Endodermal cell (in vitro differentiated cells): ENCODE data around the gene CORO1A. TPM values are rescaled to one million over a fixed set of nuclear protein-coding genes. Genes with fewer than 3 reads are reported as not detected.
"Not testable (repeated sequence)": the region's sequence is repeated elsewhere in the genome, so short reads cannot be mapped to it uniquely, and the experiment has no call there.

ENCODE experiments used
- DNase-seq: peaks from one replicate; pipeline ENCODE4 v3.0.0-alpha.2; 2017
- H3K27ac ChIP-seq: 2 replicates; pipeline ENCODE4 v1.5.1; 2013; ENCODE audit warnings: mild to moderate bottlenecking, low read depth, low read length, moderate library complexity
- H3K27me3 ChIP-seq: 2 replicates; pipeline ENCODE4 v1.6.1; 2013; ENCODE audit warnings: mild to moderate bottlenecking, low read length, moderate library complexity; ENCODE audit not compliant: insufficient read depth, control insufficient read depth, poor library complexity, severe bottlenecking
- H3K36me3 ChIP-seq: 2 replicates; pipeline ENCODE4 v1.7.0; 2013; ENCODE audit warnings: mild to moderate bottlenecking, low read length, moderate library complexity; ENCODE audit not compliant: control insufficient read depth, insufficient read depth
- H3K4me1 ChIP-seq: one replicate; pipeline ENCODE4 v1.7.0; 2013; ENCODE audit warnings: low read length; ENCODE audit not compliant: control insufficient read depth, insufficient read depth
- H3K4me3 ChIP-seq: 2 replicates; pipeline ENCODE4 v1.5.1; 2013; ENCODE audit warnings: mild to moderate bottlenecking, low read length, moderate library complexity
- H3K9ac ChIP-seq: 2 replicates; pipeline ENCODE4 v1.6.1; 2013; ENCODE audit warnings: mild to moderate bottlenecking, low read length, moderate library complexity; ENCODE audit not compliant: poor library complexity, severe bottlenecking; ENCODE audit errors: extremely low read depth
- H3K9me3 ChIP-seq: 2 replicates; pipeline ENCODE4 v1.6.1; 2013; ENCODE audit warnings: mild to moderate bottlenecking, low read length, moderate library complexity; ENCODE audit not compliant: control insufficient read depth
- H3K27ac Mint-ChIP-seq: 2 replicates; pipeline ENCODE4 v1.8.0; 2020; ENCODE audit warnings: mixed read lengths
- H3K27me3 Mint-ChIP-seq: 2 replicates; pipeline ENCODE4 v1.8.0; 2021; ENCODE audit warnings: mild to moderate bottlenecking, mixed read lengths; ENCODE audit not compliant: insufficient read depth
- H3K36me3 Mint-ChIP-seq: 2 replicates; pipeline ENCODE4 v1.8.0; 2020; ENCODE audit warnings: low read depth, mixed read lengths
- H3K4me1 Mint-ChIP-seq: 2 replicates; pipeline ENCODE4 v1.8.0; 2020; ENCODE audit warnings: mixed read lengths
- H3K4me3 Mint-ChIP-seq: 2 replicates; pipeline ENCODE4 v1.8.0; 2020; ENCODE audit warnings: mild to moderate bottlenecking, moderate library complexity, mixed read lengths
- H3K9me3 Mint-ChIP-seq: 2 replicates; pipeline ENCODE4 v1.8.0; 2020; ENCODE audit warnings: mild to moderate bottlenecking, mixed read lengths
- WGBS, 2 experiments: methylation state at CpG; one replicate each; pipeline versions ENCODE4 v1.1.5 to v1.1.7; 2013; ENCODE audit warnings: missing lambda C conversion rate in 2 of 2, mixed read lengths in 1 of 2; ENCODE audit not compliant: insufficient coverage in 1 of 2, insufficient read length in 1 of 2; 5-methylcytosine and 5-hydroxymethylcytosine counted together
- total RNA-seq, 2 donors: library from RNA; stranded (reverse); fragmentation: NEBNext Ultra II Directional in 1 of 2; extraction: Animal tissue kit (Norgen Biotek cat#: 25700) in 1 of 2; gene quantifications; 2 replicates in 1 of 2; 3 replicates in 1 of 2; pipeline ENCODE4 v1.2.1, GENCODE V29; 2021
- TF ChIP-seq, protein P1 (sequence below): fragments of 200-600 bp; sonication (generic); conservative IDR thresholded peaks from 2 replicates; pipeline ENCODE4 v1.5.0; 2021; ENCODE audit warnings: antibody characterized with exemption, mild to moderate bottlenecking

Gene CORO1A
- total RNA-seq, 2 donors from 2014 or later: 0.93 to 2.1 TPM

DNA sequence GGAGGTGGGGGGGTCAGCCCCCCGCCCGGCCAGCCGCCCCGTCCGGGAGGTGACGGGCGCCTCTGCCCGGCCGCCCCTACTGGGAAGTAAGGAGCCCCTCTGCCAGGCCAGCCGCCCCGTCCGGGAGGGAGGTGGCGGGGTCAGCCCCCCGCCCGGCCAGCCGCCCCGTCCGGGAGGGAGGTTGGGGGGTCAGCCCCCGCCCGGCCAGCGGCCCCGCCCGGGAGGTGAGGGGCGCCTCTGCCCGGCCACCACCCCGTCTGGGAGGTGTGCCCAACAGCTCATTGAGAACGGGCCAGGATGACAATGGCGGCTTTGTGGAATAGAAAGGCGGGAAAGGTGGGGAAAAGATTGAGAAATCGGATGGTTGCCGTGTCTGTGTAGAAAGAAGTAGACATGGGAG is 13.3 kb upstream of the CORO1A start:
- not testable (repeated sequence) for H3K36me3 ChIP-seq, H3K9me3 ChIP-seq, H3K9ac ChIP-seq, H3K27ac Mint-ChIP-seq, H3K27me3 ChIP-seq, H3K27ac ChIP-seq, H3K36me3 Mint-ChIP-seq, H3K4me1 ChIP-seq, DNase-seq, H3K4me1 Mint-ChIP-seq, H3K4me3 ChIP-seq, H3K4me3 Mint-ChIP-seq
- H3K27me3 Mint-ChIP-seq: peaks cover 12% of the 10 kb centered on the region
- WGBS, 2 experiments: 92% methylated on average over 5 of the region's 31 CpGs; no CpG with 5 or more reads in 1 of the 2 experiments
- H3K9me3 Mint-ChIP-seq: peaks cover 14% of the 10 kb centered on the region

DNA sequence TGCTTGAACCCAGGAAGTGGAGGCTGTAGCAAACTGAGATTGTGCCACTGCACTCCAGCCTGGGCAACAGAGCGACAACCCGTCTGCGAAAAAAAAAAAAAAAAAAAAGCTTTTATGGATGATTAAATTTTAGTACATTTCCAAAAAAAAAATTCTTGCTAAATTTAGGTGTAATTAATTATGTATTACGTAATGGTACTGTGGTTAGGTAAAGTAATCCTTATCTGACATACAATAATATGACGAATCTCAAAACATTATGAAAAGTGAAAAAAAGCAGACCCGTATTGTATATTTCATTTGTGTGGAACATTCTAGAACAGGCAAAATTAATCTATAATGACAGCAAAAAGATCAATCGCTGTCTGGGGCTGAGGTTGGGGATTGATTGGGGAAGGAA is 10.3 kb upstream of the CORO1A start:
- H3K9ac ChIP-seq: no peak overlapping the region
- H3K36me3 Mint-ChIP-seq: peaks cover 3% of the 10 kb centered on the region
- peaks cover 7% of the 10 kb centered on the region for H3K9me3 Mint-ChIP-seq
- no peaks in the 10 kb centered on the region for H3K36me3 ChIP-seq
- no peaks in the 10 kb centered on the region for H3K4me1 ChIP-seq
- no peak overlapping the region for H3K27ac Mint-ChIP-seq
- no peak overlapping the region for H3K27ac ChIP-seq
- DNase-seq: no peak
- no peaks in the 10 kb centered on the region for H3K27me3 ChIP-seq
- H3K9me3 ChIP-seq: no peaks in the 10 kb centered on the region
- TF ChIP-seq, protein P1, sequence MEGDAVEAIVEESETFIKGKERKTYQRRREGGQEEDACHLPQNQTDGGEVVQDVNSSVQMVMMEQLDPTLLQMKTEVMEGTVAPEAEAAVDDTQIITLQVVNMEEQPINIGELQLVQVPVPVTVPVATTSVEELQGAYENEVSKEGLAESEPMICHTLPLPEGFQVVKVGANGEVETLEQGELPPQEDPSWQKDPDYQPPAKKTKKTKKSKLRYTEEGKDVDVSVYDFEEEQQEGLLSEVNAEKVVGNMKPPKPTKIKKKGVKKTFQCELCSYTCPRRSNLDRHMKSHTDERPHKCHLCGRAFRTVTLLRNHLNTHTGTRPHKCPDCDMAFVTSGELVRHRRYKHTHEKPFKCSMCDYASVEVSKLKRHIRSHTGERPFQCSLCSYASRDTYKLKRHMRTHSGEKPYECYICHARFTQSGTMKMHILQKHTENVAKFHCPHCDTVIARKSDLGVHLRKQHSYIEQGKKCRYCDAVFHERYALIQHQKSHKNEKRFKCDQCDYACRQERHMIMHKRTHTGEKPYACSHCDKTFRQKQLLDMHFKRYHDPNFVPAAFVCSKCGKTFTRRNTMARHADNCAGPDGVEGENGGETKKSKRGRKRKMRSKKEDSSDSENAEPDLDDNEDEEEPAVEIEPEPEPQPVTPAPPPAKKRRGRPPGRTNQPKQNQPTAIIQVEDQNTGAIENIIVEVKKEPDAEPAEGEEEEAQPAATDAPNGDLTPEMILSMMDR: no peak
- H3K4me3 Mint-ChIP-seq: no peak overlapping the region
- H3K4me3 ChIP-seq: no peak overlapping the region
- WGBS, 2 experiments: 100% methylated on average over 2 to 3 of the region's 7 CpGs
- no peaks in the 10 kb centered on the region for H3K4me1 Mint-ChIP-seq
- H3K27me3 Mint-ChIP-seq: peaks cover 2% of the 10 kb centered on the region

DNA sequence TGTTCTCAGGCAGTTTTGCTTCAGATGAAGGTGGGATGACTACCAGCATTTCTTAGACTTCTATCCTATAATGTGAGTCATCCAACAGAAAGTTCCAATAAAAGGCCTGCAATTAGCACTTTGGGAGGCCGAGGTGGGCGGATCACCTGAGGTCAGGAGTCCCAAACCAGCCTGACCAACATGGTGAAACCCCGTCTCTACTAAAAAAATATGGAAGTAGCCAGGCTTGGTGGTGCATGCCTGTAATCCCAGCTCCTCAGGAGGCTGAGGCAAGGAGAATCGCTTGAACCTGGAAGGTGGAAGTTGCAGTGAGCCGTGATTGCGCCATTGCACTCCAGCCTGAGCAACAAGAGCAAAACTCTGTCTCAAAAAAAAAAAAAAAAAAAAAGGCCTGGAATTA is 6.5 kb upstream of the CORO1A start:
- H3K4me3 Mint-ChIP-seq, H3K4me1 Mint-ChIP-seq, DNase-seq, H3K27ac ChIP-seq, H3K9me3 Mint-ChIP-seq, H3K27ac Mint-ChIP-seq, H3K4me3 ChIP-seq, H3K27me3 ChIP-seq, H3K9me3 ChIP-seq, H3K36me3 Mint-ChIP-seq, H3K9ac ChIP-seq, H3K4me1 ChIP-seq, H3K36me3 ChIP-seq: not testable (repeated sequence)
- 90 to 92% methylated on average over 6 of the region's 6 CpGs for WGBS, 2 experiments
- H3K27me3 Mint-ChIP-seq: peaks cover 21% of the 10 kb centered on the region

DNA sequence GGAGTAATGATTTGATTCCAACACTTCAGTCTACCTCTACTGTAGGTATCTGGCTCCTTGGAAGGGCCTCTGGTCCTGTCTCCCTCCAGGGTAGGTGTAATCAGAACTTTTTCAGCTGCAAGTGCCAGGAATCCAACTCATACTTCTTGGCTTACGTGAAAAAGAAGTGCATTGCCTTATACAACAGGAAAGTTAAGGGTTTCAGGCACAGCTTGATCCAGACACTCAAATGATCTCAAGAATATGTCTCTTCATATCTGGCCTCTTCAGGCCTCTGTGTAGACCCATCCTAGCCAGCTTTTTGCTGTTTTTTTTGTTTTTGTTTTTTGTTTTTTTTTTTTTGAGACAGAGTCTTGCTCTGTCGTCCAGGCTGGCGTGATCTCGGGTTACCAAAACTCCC is 4.2 kb upstream of the CORO1A start:
- no peak for DNase-seq
- Mint-ChIP-seq H3K36me3 (no peaks in the 10 kb centered on the region), H3K4me1 (no peaks in the 10 kb centered on the region), H3K4me3 (no peak overlapping the region), H3K27ac (no peak overlapping the region), H3K27me3 (peaks cover 34% of the 10 kb centered on the region), H3K9me3 (no peaks in the 10 kb centered on the region)
- H3K36me3 ChIP-seq: no peaks in the 10 kb centered on the region
- peaks cover 13% of the 10 kb centered on the region for H3K27me3 ChIP-seq
- TF ChIP-seq, protein P1: no peak
- H3K4me1 ChIP-seq: peaks cover 2% of the 10 kb centered on the region
- no peak overlapping the region for H3K9ac ChIP-seq
- H3K4me3 ChIP-seq: no peak overlapping the region
- H3K9me3 ChIP-seq: no peaks in the 10 kb centered on the region
- H3K27ac ChIP-seq: no peak overlapping the region
- 88 to 100% methylated on average over 3 to 4 of the region's 4 CpGs for WGBS, 2 experiments
